OCI-M2 (cell line): Measurements from ENCODE around the gene DNAJC19.
A peak's percentile ranks its signal among the peaks of the same experiment; 100 is the strongest.
"Not testable (repeated sequence)": the region's sequence is repeated elsewhere in the genome, so short reads cannot be mapped to it uniquely, and the experiment has no call there.

Source experiments
- DNase-seq: peaks from one replicate; lab custom pipeline; 2025; ENCODE audit not compliant: unreplicated experiment; lab: John Stamatoyannopoulos, UW

Gene DNAJC19

GRCh38 chr3:180989291-180990163 is at the start of gene DNAJC19:
DNAJC19 (minus strand) TSS chr3:180989736; CDS start chr3:180989602, 134 bp downstream.
- peak; percentile 59 for DNase-seq

GRCh38 chr3:181030948-181031347 is 41.4 kb upstream of the DNAJC19 start:
- DNase-seq = no peak

- DNase-seq = no peak
These were observed 35.7 kb upstream of the DNAJC19 start for GRCh38 chr3:181025204-181025603.

- no peak for DNase-seq
These were observed 28.2 kb upstream of the DNAJC19 start for GRCh38 chr3:181017690-181018089.

- no peak for DNase-seq
These were observed 19.7 kb upstream of the DNAJC19 start for GRCh38 chr3:181009225-181009624.

GRCh38 chr3:181008796-181009195 is 19.3 kb upstream of the DNAJC19 start:
- DNase-seq = no peak

- DNase-seq = no peak
These were observed 17.7 kb upstream of the DNAJC19 start for GRCh38 chr3:181007262-181007661.

- DNase-seq = no peak
These were observed 17.0 kb upstream of the DNAJC19 start for GRCh38 chr3:181006541-181006940.

GRCh38 chr3:181003469-181003868 is 13.9 kb upstream of the DNAJC19 start:
- DNase-seq = not testable (repeated sequence)

- not testable (repeated sequence) for DNase-seq
These were observed 12.8 kb upstream of the DNAJC19 start for GRCh38 chr3:181002331-181002730.

- no peak for DNase-seq
These were observed 6.9 kb upstream of the DNAJC19 start for GRCh38 chr3:180996415-180996932.

GRCh38 chr3:180990505-180990904 is 969 bp upstream of the DNAJC19 start:
- DNase-seq = no peak

- no peak for DNase-seq
These were observed 2.2 kb downstream of the DNAJC19 start for GRCh38 chr3:180987344-180987743.

GRCh38 chr3:180986366-180986765 is 3.2 kb downstream of the DNAJC19 start:
- DNase-seq = not testable (repeated sequence)

- no peak for DNase-seq
These were observed 6.4 kb downstream of the DNAJC19 start for GRCh38 chr3:180983136-180983535.

- DNase-seq = no peak
These were observed 7.6 kb downstream of the DNAJC19 start for GRCh38 chr3:180981912-180982311.

- no peak for DNase-seq
These were observed 8.9 kb downstream of the DNAJC19 start for GRCh38 chr3:180980611-180981010.

GRCh38 chr3:180979961-180980360 is 9.6 kb downstream of the DNAJC19 start:
- no peak for DNase-seq

GRCh38 chr3:180977498-180977897 is 12.0 kb downstream of the DNAJC19 start:
- DNase-seq = no peak

GRCh38 chr3:180974286-180974685 is 15.2 kb downstream of the DNAJC19 start:
- no peak for DNase-seq

GRCh38 chr3:180973543-180973942 is 16.0 kb downstream of the DNAJC19 start:
- no peak for DNase-seq

GRCh38 chr3:180970931-180971330 is 18.6 kb downstream of the DNAJC19 start:
- no peak for DNase-seq

- no peak for DNase-seq
These were observed 27.0 kb downstream of the DNAJC19 start for GRCh38 chr3:180962530-180962929.
